Activated naive CD8-positive, alpha-beta T cell treated with anti-CD3 and anti-CD28 coated beads, Interleukin-2, amount 10 ng/mL, durations not matched to agents 7 days and 5 days (primary cell): ENCODE data around the gene ITGB2. TPM values are rescaled to one million over a fixed set of nuclear protein-coding genes. Genes with fewer than 3 reads are reported as not detected.

Experiments
- ATAC-seq: fragments of 150-1000 bp; cut with Tn5 transposase; one replicate; pipeline ENCODE4 v1.10.0; 2021; ENCODE audit warnings: low read depth, moderate library complexity
- POLR2A ChIA-PET: fragments of 350-600 bp; sonication (Branson Sonifier 250); formaldehyde crosslinking; loops from one replicate; lab custom pipeline; 2021; ENCODE audit warnings: antibody characterized with exemption; lab: Charles Lee
- DNase-seq: peaks from one replicate; pipeline ENCODE4 v3.0.0; 2021
- H3K27ac Mint-ChIP-seq: one replicate; pipeline ENCODE4 v1.8.0; 2022; ENCODE audit warnings: mild to moderate bottlenecking, mixed read lengths
- H3K27me3 Mint-ChIP-seq: one replicate; pipeline ENCODE4 v1.8.0; 2022; ENCODE audit warnings: mild to moderate bottlenecking, moderate library complexity, mixed read lengths
- H3K36me3 Mint-ChIP-seq: one replicate; pipeline ENCODE4 v1.8.0; 2021; ENCODE audit warnings: mild to moderate bottlenecking, mixed read lengths
- H3K4me1 Mint-ChIP-seq: one replicate; pipeline ENCODE4 v1.8.0; 2021; ENCODE audit warnings: mixed read lengths
- H3K4me3 Mint-ChIP-seq: one replicate; pipeline ENCODE4 v1.8.0; 2022; ENCODE audit warnings: mild to moderate bottlenecking, moderate library complexity, mixed read lengths
- H3K9me3 Mint-ChIP-seq: one replicate; pipeline ENCODE4 v1.8.0; 2021; ENCODE audit warnings: mixed read lengths
- total RNA-seq, 2 experiments: library from RNA; stranded (reverse); gene quantifications; one replicate each; pipeline ENCODE4 v1.2.3, GENCODE V29; 2021

The ITGB2 gene
- total RNA-seq, 2 experiments from 2014 or later, result 416 to 452 TPM

DNA sequence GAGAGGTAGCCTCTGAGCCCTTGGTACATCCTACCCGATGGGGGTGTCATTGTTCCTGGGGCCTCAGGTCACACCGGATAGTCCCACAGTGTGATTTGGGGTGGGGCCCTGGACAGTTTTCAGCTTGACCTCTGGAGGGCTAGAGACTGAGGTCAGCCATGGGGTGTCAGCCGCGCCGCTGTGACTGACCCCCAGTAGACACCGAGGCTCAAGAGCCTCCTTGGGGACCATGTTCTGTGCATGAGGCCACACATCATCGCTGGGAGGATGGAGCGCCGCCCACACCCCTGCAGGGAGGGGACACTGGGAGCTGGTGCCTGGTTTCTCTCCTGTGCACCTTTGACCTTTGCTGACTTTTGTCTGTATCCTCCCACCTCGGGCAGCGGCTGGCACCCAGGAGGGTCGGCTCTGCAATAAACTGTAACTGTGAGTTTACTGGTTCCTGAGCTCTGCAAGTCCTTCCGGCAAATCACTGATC, 22.6 kb downstream of the ITGB2 start:
- DNase-seq (no peak), ATAC-seq (no peak)
- Mint-ChIP-seq H3K36me3 (peaks cover 32% of the 10 kb centered on the region), H3K9me3 (no peaks in the 10 kb centered on the region), H3K4me3 (no peak overlapping the region), H3K4me1 (peaks cover 1% of the 10 kb centered on the region), H3K27me3 (no peaks in the 10 kb centered on the region), H3K27ac (no peak overlapping the region)
- POLR2A ChIA-PET, result interaction anchor here (0.6 to 4.8 kb wide), 4 partner anchors 21 to 35 kb away, joined by 3 to 27 read pairs (median 4); partner anchors contain the start of gene PTTG1IP

DNA sequence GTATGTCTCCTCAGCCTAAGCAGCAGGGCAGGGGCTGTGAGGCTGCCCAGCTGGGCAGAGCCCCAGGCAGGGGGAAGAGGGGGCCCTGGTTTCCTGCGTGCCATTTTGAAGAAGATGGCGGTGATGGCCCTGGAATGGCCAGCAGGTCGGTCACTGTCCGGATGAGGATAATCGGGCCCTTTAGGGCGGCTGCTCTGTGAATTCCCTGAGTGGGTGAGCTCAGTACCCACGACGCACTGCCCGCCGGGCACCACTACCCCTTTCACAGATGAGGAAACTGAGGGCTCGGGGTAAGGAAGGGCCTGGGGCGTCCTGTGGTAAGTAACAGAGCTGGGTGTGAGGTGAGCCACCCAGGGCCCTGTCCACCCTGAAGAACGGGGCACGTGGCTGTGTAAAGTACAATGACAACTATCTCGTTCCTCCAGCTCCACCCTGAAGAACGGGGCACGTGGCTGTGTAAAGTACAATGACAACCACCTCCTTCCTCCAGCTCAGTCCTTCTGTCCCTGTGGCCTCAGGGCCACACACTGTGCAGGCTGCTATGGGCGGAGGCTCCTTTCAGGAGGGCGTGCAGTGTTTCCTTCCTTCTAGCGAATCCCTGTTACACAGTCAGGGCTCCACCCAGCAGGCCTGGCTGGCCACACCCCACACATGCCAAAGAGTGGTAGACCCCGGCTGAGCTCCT, 23.2 kb downstream of the ITGB2 start:
- Mint-ChIP-seq H3K27me3 (no peaks in the 10 kb centered on the region), H3K36me3 (peaks cover 26% of the 10 kb centered on the region), H3K4me1 (peaks cover 6% of the 10 kb centered on the region), H3K9me3 (no peaks in the 10 kb centered on the region), H3K4me3 (no peak overlapping the region), H3K27ac (no peak overlapping the region)
- peak; percentile 16 for ATAC-seq
- DNase-seq, result no peak
- POLR2A ChIA-PET, result interaction anchor here (0.7 to 4.8 kb wide), 2 partner anchors 24 to 35 kb away, joined by 4 to 27 read pairs; partner anchors contain the start of gene PTTG1IP

DNA sequence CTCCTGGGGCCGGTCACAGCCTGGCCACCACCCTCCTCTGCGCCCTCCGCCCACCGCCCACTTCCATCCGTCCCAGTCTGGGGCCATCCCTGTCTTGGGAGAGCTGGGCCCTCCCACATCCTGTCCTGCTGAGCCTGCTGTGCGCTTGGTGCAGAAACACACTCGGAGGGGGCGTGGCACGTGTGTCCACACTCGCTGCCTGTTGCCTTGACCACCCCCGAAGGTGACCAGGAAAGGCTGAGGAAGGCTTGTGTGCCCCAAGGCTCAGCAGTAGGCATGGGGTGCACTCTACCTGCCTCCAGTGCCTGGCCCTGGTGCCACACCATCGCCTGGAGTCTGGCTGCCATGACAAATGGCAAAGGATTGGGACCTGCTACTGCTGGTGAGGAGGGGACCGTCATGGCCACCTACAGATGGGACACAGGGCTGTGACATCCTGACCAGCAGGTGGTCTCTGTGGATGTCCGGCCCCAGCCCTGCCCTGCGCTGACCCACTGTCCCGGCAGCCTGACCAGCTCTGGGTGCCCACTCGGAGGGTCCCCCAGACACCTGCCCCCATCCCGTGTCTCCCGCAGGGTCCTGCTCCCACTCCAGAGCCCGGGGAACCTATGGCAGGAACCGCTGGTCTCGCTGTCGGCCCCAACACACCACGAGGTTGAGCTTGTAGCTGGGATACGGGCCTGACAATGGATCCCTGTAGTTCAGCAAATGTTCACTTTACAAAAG, 24.0 kb downstream of the ITGB2 start:
- POLR2A ChIA-PET, result interaction anchor here (4.8 kb wide), 1 partner anchor 36 kb away, joined by 27 read pairs; no protein-coding TSS in a partner anchor

GRCh38 chr21:44895859-44896258, 24.8 kb downstream of the ITGB2 start:
- POLR2A ChIA-PET, result interaction anchor here (4.8 kb wide), 1 partner anchor 37 kb away, joined by 27 read pairs; no protein-coding TSS in a partner anchor
- Mint-ChIP-seq H3K4me3 (no peak overlapping the region), H3K27ac (no peak overlapping the region), H3K27me3 (no peaks in the 10 kb centered on the region), H3K4me1 (peaks cover 7% of the 10 kb centered on the region), H3K9me3 (no peaks in the 10 kb centered on the region), H3K36me3 (peaks cover 17% of the 10 kb centered on the region)
- DNase-seq (no peak), ATAC-seq (no peak)

More for the DNA sequence above, 24.0 kb downstream of the ITGB2 start:
- DNase-seq, result no peak
- Mint-ChIP-seq H3K4me1 (peaks cover 8% of the 10 kb centered on the region), H3K4me3 (no peak overlapping the region), H3K27me3 (no peaks in the 10 kb centered on the region), H3K27ac (no peak overlapping the region), H3K9me3 (no peaks in the 10 kb centered on the region), H3K36me3 (peaks cover 20% of the 10 kb centered on the region)
- no peak for ATAC-seq

GRCh38 chr21:44894687-44895302, 25.9 kb downstream of the ITGB2 start:
- Mint-ChIP-seq H3K9me3 (no peaks in the 10 kb centered on the region), H3K4me1 (peaks cover 7% of the 10 kb centered on the region), H3K27ac (no peak overlapping the region), H3K27me3 (no peaks in the 10 kb centered on the region), H3K36me3 (peaks cover 17% of the 10 kb centered on the region), H3K4me3 (no peak overlapping the region)
- DNase-seq (no peak), ATAC-seq (no peak)
- POLR2A ChIA-PET, result interaction anchor here (0.8 to 4.8 kb wide), 3 partner anchors 19 to 38 kb away, joined by 5 to 27 read pairs (median 12); no protein-coding TSS in a partner anchor

- no peaks in the 10 kb centered on the region for H3K27me3 Mint-ChIP-seq
- peaks cover 7% of the 10 kb centered on the region for H3K4me1 Mint-ChIP-seq
- H3K4me3 Mint-ChIP-seq, result no peak overlapping the region
- POLR2A ChIA-PET, result interaction anchor here (0.8 to 4.8 kb wide), 4 partner anchors 20 to 39 kb away, joined by 4 to 27 read pairs (median 8); no protein-coding TSS in a partner anchor
- ATAC-seq, result no peak
- H3K36me3 Mint-ChIP-seq, result peaks cover 15% of the 10 kb centered on the region
- peak overlapping the region; percentile 53 for H3K27ac Mint-ChIP-seq
- H3K9me3 Mint-ChIP-seq, result no peaks in the 10 kb centered on the region
- no peak for DNase-seq
These were observed 26.6 kb downstream of the ITGB2 start for GRCh38 chr21:44893948-44894656.

GRCh38 chr21:44893278-44893556, 27.5 kb downstream of the ITGB2 start:
- H3K4me1 Mint-ChIP-seq, result peaks cover 7% of the 10 kb centered on the region
- no peak overlapping the region for H3K27ac Mint-ChIP-seq
- POLR2A ChIA-PET, result interaction anchor here (1.1 to 4.8 kb wide), 3 partner anchors 21 to 40 kb away, joined by 4 to 27 read pairs (median 12); no protein-coding TSS in a partner anchor
- H3K4me3 Mint-ChIP-seq, result no peak overlapping the region
- no peaks in the 10 kb centered on the region for H3K27me3 Mint-ChIP-seq
- ATAC-seq, result no peak
- H3K9me3 Mint-ChIP-seq, result no peaks in the 10 kb centered on the region
- H3K36me3 Mint-ChIP-seq, result peaks cover 11% of the 10 kb centered on the region
- no peak for DNase-seq

- ATAC-seq (peak; percentile 79), DNase-seq (peak; percentile 85)
- Mint-ChIP-seq H3K4me3 (no peak overlapping the region), H3K4me1 (peaks cover 7% of the 10 kb centered on the region), H3K27ac (peak overlapping the region; percentile 67), H3K9me3 (no peaks in the 10 kb centered on the region), H3K36me3 (peaks cover 11% of the 10 kb centered on the region), H3K27me3 (no peaks in the 10 kb centered on the region)
- POLR2A ChIA-PET, result interaction anchor here (0.6 to 3.3 kb wide), 6 partner anchors 14 to 39 kb away, joined by 3 to 12 read pairs (median 6); no protein-coding TSS in a partner anchor
These were observed 28.0 kb downstream of the ITGB2 start for GRCh38 chr21:44892536-44893277.

DNA sequence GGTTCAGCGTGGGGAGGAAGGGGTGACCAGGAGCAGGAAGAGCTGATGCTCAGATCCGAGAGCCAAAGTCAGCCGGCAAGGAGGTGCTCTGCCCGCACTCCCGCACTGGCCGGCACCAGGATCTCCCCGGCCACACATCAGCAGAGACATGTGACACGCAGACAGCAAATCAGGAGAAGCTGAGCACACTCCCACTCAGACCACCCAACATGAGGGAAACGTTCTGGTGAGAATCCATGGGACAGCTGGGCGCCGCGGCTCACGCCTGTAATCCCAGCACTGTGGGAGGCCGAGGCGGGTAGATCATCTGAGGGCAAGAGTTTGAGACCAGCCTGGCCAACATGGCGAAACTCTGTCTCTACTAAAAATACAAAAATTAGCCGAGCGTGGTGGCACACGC, 28.6 kb downstream of the ITGB2 start:
- peaks cover 7% of the 10 kb centered on the region for H3K4me1 Mint-ChIP-seq
- no peak overlapping the region for H3K27ac Mint-ChIP-seq
- H3K9me3 Mint-ChIP-seq, result no peaks in the 10 kb centered on the region
- H3K4me3 Mint-ChIP-seq, result no peak overlapping the region
- DNase-seq (no peak), ATAC-seq (no peak)
- H3K27me3 Mint-ChIP-seq, result no peaks in the 10 kb centered on the region
- POLR2A ChIA-PET, result interaction anchor here (0.6 to 3.3 kb wide), 5 partner anchors 15 to 40 kb away, joined by 3 to 12 read pairs (median 6); no protein-coding TSS in a partner anchor
- H3K36me3 Mint-ChIP-seq, result peaks cover 11% of the 10 kb centered on the region

- Mint-ChIP-seq H3K4me3 (no peak overlapping the region), H3K36me3 (peaks cover 11% of the 10 kb centered on the region), H3K4me1 (peaks cover 7% of the 10 kb centered on the region), H3K27ac (no peak overlapping the region), H3K9me3 (no peaks in the 10 kb centered on the region), H3K27me3 (no peaks in the 10 kb centered on the region)
- ATAC-seq (no peak), DNase-seq (no peak)
- POLR2A ChIA-PET, result interaction anchor here (0.6 to 3.3 kb wide), 3 partner anchors 23 to 36 kb away, joined by 3 to 12 read pairs (median 6); no protein-coding TSS in a partner anchor
These were observed 29.1 kb downstream of the ITGB2 start for GRCh38 chr21:44891631-44892031.

DNA sequence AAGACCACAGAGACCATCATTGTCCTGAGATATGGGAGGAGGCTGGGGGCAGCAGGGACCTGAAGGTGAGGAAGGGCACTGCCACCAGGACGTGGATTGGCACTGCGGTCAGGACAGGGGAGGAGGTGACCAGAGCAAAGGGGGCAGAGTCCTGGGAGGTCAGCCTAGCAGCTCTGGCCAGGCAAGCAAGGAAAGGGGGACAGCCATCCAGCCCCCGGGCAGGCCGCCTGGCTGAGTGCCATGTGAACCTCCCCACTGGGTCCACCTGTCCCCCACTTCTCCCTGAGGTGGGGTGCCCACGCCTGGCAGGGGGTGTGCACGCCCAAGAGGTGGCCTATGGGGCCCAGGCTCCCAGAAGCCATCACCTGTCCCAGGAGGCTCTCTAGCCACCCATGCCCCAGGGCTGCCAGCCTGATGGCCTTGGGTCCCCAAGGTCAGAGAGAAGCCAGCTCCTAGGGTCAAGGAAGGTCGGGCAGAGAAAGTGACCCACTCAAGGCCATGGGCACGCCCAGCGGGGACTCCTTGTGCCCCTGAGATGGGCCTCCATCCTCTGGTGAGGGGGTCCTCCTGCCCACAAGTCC, 29.6 kb downstream of the ITGB2 start:
- POLR2A ChIA-PET, result interaction anchor here (0.9 kb wide), 1 partner anchor 10 kb away, joined by 3 read pairs; no protein-coding TSS in a partner anchor
- peaks cover 10% of the 10 kb centered on the region for H3K36me3 Mint-ChIP-seq

More for the DNA sequence above, 29.6 kb downstream of the ITGB2 start:
- no peak for ATAC-seq
- Mint-ChIP-seq H3K4me1 (peaks cover 8% of the 10 kb centered on the region), H3K27me3 (no peaks in the 10 kb centered on the region), H3K4me3 (no peak overlapping the region), H3K27ac (no peak overlapping the region), H3K9me3 (no peaks in the 10 kb centered on the region)
- DNase-seq, result no peak
